ENCODE results near the gene VWA8.

- TF ChIP-seq CTCF (IDR thresholded peaks at IDR 0.05) (no peak), POLR2A (IDR thresholded peaks at IDR 0.05) (no peak)
Measured at GRCh38 chr13:41577436-41577835, 383.5 kb downstream of the VWA8 start.
